GM12878 (cell line): ENCODE data around the gene PELO.

Source experiments
- ATF3 ChIP-seq: IDR thresholded peaks from 2 replicates; pipeline ENCODE4 v1.6.1; 2011; ENCODE audit warnings: low read depth, mild to moderate bottlenecking, low read length, moderate library complexity, borderline replicate concordance; ENCODE audit errors: extremely low read depth
- CBFB ChIP-seq: IDR thresholded peaks from 2 replicates; pipeline ENCODE4 v1.6.1; 2016; ENCODE audit warnings: antibody characterized with exemption, low read depth
- CTCF ChIP-seq, 3 experiments: IDR thresholded peaks in 2 of 3; conservative IDR thresholded peaks in 1 of 3; 2 replicates each; pipeline ENCODE4 v1.5.1; 2011; ENCODE audit warnings: low read depth in 3 of 3, low read length in 3 of 3, mild to moderate bottlenecking in 3 of 3, control low read depth in 2 of 3, moderate library complexity in 2 of 3, inconsistent platforms in 1 of 3, mixed read lengths in 1 of 3; ENCODE audit not compliant: control insufficient read depth in 2 of 3, insufficient read depth in 1 of 3; ENCODE audit errors: extremely low read depth in 1 of 3
- FOS ChIP-seq: IDR thresholded peaks from 3 replicates; pipeline ENCODE4 v1.6.1; 2011; ENCODE audit warnings: borderline replicate concordance; ENCODE audit not compliant: insufficient read length; ENCODE audit errors: extremely low read depth
- FOXM1 ChIP-seq: IDR thresholded peaks from 2 replicates; pipeline ENCODE4 v1.6.1; 2012; ENCODE audit warnings: low read depth, mild to moderate bottlenecking, inconsistent platforms, low read length, moderate library complexity
- JUND ChIP-seq: IDR thresholded peaks from 2 replicates; pipeline ENCODE4 v1.6.1; 2012; ENCODE audit warnings: low read depth, mild to moderate bottlenecking, low read length, improper control_type of control experiment, moderate library complexity
- RFX5 ChIP-seq: IDR thresholded peaks from 2 replicates; pipeline ENCODE4 v1.6.1; 2011; ENCODE audit warnings: low read depth, low read length, improper control_type of control experiment
- ZNF592 ChIP-seq: fragments of 450-650 bp; IDR thresholded peaks from 2 replicates; pipeline ENCODE4 v1.6.1; 2017; ENCODE audit warnings: mild to moderate bottlenecking, moderate library complexity

- TF ChIP-seq CBFB (no peak), JUND (no peak), CTCF (IDR thresholded peaks at IDR 0.05 in 2 of 3, conservative IDR thresholded peaks at IDR 0.05 in 1 of 3; ENCODE audit: control insufficient read depth in 2 of 3, extremely low read depth in 1 of 3, insufficient read depth in 1 of 3, low read depth in 3 of 3, low read length in 3 of 3) (no peak), RFX5 (no peak), FOXM1 (no peak), FOS (no peak), ZNF592 (no peak), ATF3 (no peak)
Measured at GRCh38 chr5:52748590-52748989, 39.1 kb upstream of the PELO start.
